HEK293 (cell line): ENCODE data around the gene TNKS1BP1.

Source experiments
- CTCF ChIA-PET: fragments of 350-600 bp; formaldehyde crosslinking; extraction: SDS; loops from one replicate; lab custom pipeline; 2021; ENCODE audit warnings: antibody characterized with exemption; lab: Yijun Ruan, JAX
- POLR2A ChIA-PET: fragments of 300-600 bp; formaldehyde crosslinking; extraction: SDS; loops from one replicate; lab custom pipeline; 2020; ENCODE audit warnings: antibody characterized with exemption, inconsistent platforms; lab: Yijun Ruan, JAX
- H3K27ac ChIP-seq: fragments of 200-500 bp; sonication (Bioruptor generic); 2 replicates; pipeline ENCODE4 v1.5.1; 2014; ENCODE audit warnings: low read depth, low read length, control low read depth, inconsistent platforms; ENCODE audit errors: extremely low read depth
- H3K36me3 ChIP-seq, 2 experiments: fragments of 200-500 bp in 1 of 2; sonication (Bioruptor generic) in 1 of 2; 1 replicate in 1 of 2; 2 replicates in 1 of 2; pipeline ENCODE4 v1.5.1; 2014 to 2017; ENCODE audit warnings: inconsistent platforms in 2 of 2, low read length in 2 of 2; ENCODE audit not compliant: control insufficient read depth in 2 of 2, insufficient read depth in 1 of 2
- H3K4me1 ChIP-seq: fragments of 200-500 bp; sonication (Bioruptor generic); 2 replicates; pipeline ENCODE4 v1.5.1; 2014; ENCODE audit warnings: mild to moderate bottlenecking, low read length, inconsistent platforms; ENCODE audit not compliant: control insufficient read depth, insufficient read depth
- H3K4me3 ChIP-seq: 2 replicates; pipeline ENCODE4 v1.5.1; 2011; ENCODE audit warnings: low read depth, mild to moderate bottlenecking, control low read depth, low read length, moderate library complexity
- H3K9me3 ChIP-seq: fragments of 200-500 bp; sonication (Bioruptor generic); 2 replicates; pipeline ENCODE4 v1.5.1; 2014; ENCODE audit warnings: low read depth, low read length, inconsistent platforms; ENCODE audit not compliant: control insufficient read depth, insufficient read depth
- GFI1B ChIP-seq: fragments of 450-650 bp; formaldehyde crosslinking; IDR thresholded peaks from 2 replicates; pipeline ENCODE4 v1.5.1; 2016; ENCODE audit warnings: missing biosample characterization, missing genetic modification characterization
- GLIS1 ChIP-seq: fragments of 450-650 bp; formaldehyde crosslinking; IDR thresholded peaks from 2 replicates; pipeline ENCODE4 v1.5.1; 2016; ENCODE audit warnings: missing biosample characterization, missing genetic modification characterization
- IKZF3 ChIP-seq: fragments of 450-650 bp; IDR thresholded peaks from 2 replicates; pipeline ENCODE4 v1.5.0; 2018; ENCODE audit warnings: missing biosample characterization, mild to moderate bottlenecking, missing genetic modification characterization, moderate library complexity
- KLF16 ChIP-seq: fragments of 450-650 bp; formaldehyde crosslinking; IDR thresholded peaks from 2 replicates; pipeline ENCODE4 v1.5.1; 2017; ENCODE audit warnings: missing biosample characterization, missing genetic modification characterization
- MEIS1 ChIP-seq: sonication (generic); formaldehyde crosslinking; IDR thresholded peaks from 2 replicates; pipeline ENCODE4 v1.8.1; 2022; ENCODE audit warnings: missing genetic modification reagents, mild to moderate bottlenecking, borderline replicate concordance
- PRDM6 ChIP-seq: fragments of 450-650 bp; formaldehyde crosslinking; IDR thresholded peaks from 2 replicates; pipeline ENCODE4 v1.5.1; 2017; ENCODE audit warnings: missing biosample characterization, missing genetic modification characterization
- REPIN1 ChIP-seq: fragments of 450-650 bp; formaldehyde crosslinking; IDR thresholded peaks from 2 replicates; pipeline ENCODE4 v1.5.1; 2017; ENCODE audit warnings: missing biosample characterization, missing genetic modification characterization, low read depth
- REST ChIP-seq: fragments of 450-650 bp; formaldehyde crosslinking; IDR thresholded peaks from 2 replicates; pipeline ENCODE4 v1.5.1; 2016; ENCODE audit warnings: missing biosample characterization, missing genetic modification characterization
- SCRT2 ChIP-seq: fragments of 450-650 bp; formaldehyde crosslinking; IDR thresholded peaks from 2 replicates; pipeline ENCODE4 v1.5.1; 2016; ENCODE audit warnings: missing biosample characterization, missing genetic modification characterization
- ZBTB8A ChIP-seq: fragments of 450-650 bp; formaldehyde crosslinking; IDR thresholded peaks from 2 replicates; pipeline ENCODE4 v1.5.1; 2016; ENCODE audit warnings: missing biosample characterization, missing genetic modification characterization
- ZFP37 ChIP-seq: fragments of 450-650 bp; formaldehyde crosslinking; IDR thresholded peaks from 2 replicates; pipeline ENCODE4 v1.5.1; 2016; ENCODE audit warnings: missing biosample characterization, missing genetic modification characterization
- ZIC2 ChIP-seq: fragments of 450-650 bp; formaldehyde crosslinking; IDR thresholded peaks from 2 replicates; pipeline ENCODE4 v1.5.1; 2016; ENCODE audit warnings: missing biosample characterization, missing genetic modification characterization
- ZNF140 ChIP-seq: fragments of 450-650 bp; formaldehyde crosslinking; IDR thresholded peaks from 2 replicates; pipeline ENCODE4 v1.5.1; 2016; ENCODE audit warnings: missing biosample characterization, missing genetic modification characterization
- ZNF2 ChIP-seq: fragments of 450-650 bp; formaldehyde crosslinking; IDR thresholded peaks from 2 replicates; pipeline ENCODE4 v1.5.1; 2016; ENCODE audit warnings: missing biosample characterization, missing genetic modification characterization
- ZNF274 ChIP-seq, 2 experiments: fragments of 200-500 bp in 1 of 2; fragments of 450-650 bp in 1 of 2; sonication (Bioruptor generic) in 1 of 2; formaldehyde crosslinking in 1 of 2; IDR thresholded peaks; 2 replicates each; pipeline versions ENCODE4 v1.5.1 to v1.6.1; 2014 to 2016; ENCODE audit warnings: borderline replicate concordance in 1 of 2, inconsistent platforms in 1 of 2, low read length in 1 of 2, missing biosample characterization in 1 of 2, missing genetic modification characterization in 1 of 2
- ZNF785 ChIP-seq: fragments of 450-650 bp; formaldehyde crosslinking; IDR thresholded peaks from 2 replicates; pipeline ENCODE4 v1.5.1; 2016; ENCODE audit warnings: missing biosample characterization, missing genetic modification characterization
- TF ChIP-seq, protein P1 (sequence below): fragments of 450-650 bp; formaldehyde crosslinking; IDR thresholded peaks from 2 replicates; pipeline ENCODE4 v1.5.1; 2016; ENCODE audit warnings: missing biosample characterization, missing genetic modification characterization

Gene TNKS1BP1

GRCh38 chr11:57360991-57361390, 36.2 kb upstream of the TNKS1BP1 start (continued):
- TF ChIP-seq PRDM6 (no peak), ZNF2 (tag by site-specific recombination) (no peak), ZFP37 (no peak), IKZF3 (tag by site-specific recombination) (no peak)

GRCh38 chr11:57359896-57360690, 35.3 kb upstream of the TNKS1BP1 start:
- H3K9me3 ChIP-seq = no peaks in the 10 kb centered on the region
- no peaks in the 10 kb centered on the region for H3K4me1 ChIP-seq
- no peak overlapping the region for H3K27ac ChIP-seq
- CTCF ChIA-PET = interaction anchor here (0.6 to 3.1 kb wide), 7 partner anchors 8 to 166 kb away, joined by 3 to 10 read pairs (median 3); no protein-coding TSS in a partner anchor
- POLR2A ChIA-PET = interaction anchor here (0.5 to 0.9 kb wide), 2 partner anchors 24 to 317 kb away, joined by 4 to 6 read pairs; partner anchors contain the start of gene SSRP1
- TF ChIP-seq GFI1B (tag by site-specific recombination) (no peak), MEIS1 (CRISPR knock-in tag) (0 out of 2 replicates have a peak, but pooled peaks have one; percentile 22), ZBTB8A (tag by site-specific recombination) (no peak), ZNF785 (no peak), GLIS1 (tag by site-specific recombination) (peak; percentile 77), KLF16 (tag by site-specific recombination) (no peak), ZIC2 (tag by site-specific recombination) (peak; percentile 46), ZNF274 (IDR thresholded peaks at IDR 0.05; ENCODE audit: low read length) (no peak), ZNF274 (tag by site-specific recombination; IDR thresholded peaks at IDR 0.05; ENCODE audit: borderline replicate concordance) (no peak), SCRT2 (peak; percentile 68), REST (tag by site-specific recombination) (no peak), ZNF140 (no peak), REPIN1 (tag by site-specific recombination) (no peak)
- TF ChIP-seq, protein P1, sequence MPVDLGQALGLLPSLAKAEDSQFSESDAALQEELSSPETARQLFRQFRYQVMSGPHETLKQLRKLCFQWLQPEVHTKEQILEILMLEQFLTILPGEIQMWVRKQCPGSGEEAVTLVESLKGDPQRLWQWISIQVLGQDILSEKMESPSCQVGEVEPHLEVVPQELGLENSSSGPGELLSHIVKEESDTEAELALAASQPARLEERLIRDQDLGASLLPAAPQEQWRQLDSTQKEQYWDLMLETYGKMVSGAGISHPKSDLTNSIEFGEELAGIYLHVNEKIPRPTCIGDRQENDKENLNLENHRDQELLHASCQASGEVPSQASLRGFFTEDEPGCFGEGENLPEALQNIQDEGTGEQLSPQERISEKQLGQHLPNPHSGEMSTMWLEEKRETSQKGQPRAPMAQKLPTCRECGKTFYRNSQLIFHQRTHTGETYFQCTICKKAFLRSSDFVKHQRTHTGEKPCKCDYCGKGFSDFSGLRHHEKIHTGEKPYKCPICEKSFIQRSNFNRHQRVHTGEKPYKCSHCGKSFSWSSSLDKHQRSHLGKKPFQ (tag by site-specific recombination) = no peak
- H3K4me3 ChIP-seq = no peak overlapping the region
- H3K36me3 ChIP-seq = no peaks in the 10 kb centered on the region
